NAMALWA (cell line): ENCODE data around the gene SRCIN1.

Experiments used
- DNase-seq: peaks from one replicate; pipeline ENCODE4 v3.0.0-alpha.2; 2015; ENCODE audit warnings: low spot score

Gene SRCIN1

DNA sequence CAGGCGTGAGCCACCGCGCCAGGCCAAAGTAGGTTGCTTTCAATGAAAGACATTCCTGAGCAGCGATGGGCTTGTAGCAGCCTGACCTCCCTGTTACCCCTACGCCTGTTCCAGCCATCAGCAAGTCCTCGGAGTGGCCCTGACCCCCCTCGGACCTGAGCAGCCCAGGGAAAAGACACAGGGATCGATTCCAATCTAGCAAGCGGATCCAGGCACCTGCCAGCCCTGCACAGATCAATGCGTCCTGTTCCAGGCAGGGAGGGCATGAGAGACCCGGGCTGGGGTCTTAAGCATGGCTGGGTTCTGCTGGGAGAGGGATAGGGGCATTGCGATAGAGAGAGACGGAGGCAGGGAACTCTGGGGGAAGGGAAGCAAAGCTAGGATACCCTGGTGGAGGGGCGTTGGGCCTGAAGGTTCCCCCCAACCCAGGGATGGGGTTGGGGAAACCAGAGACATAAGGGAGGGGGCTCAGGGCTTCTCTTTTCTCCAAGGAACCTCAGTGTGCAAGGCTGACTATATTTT is 21.9 kb downstream of the SRCIN1 start:
- no peak for DNase-seq

DNA sequence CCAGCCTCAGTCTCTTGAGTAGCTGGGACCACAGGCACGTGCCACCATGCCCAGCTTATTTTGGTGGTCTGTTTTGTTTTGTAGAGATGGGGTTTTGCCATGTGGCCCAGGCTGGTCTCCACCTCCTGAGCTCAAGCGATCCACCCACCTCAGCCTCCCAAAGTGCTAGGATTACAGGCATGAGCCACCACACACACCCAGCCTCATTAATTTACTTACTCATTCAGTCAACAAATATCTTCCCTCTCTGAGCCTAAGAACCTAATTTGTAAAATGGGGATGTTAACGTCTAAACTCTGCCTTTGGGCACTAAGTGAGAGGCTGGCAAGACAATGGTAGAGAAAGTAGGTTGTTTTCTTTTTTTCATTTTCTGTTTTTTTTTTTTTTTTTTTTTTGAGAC is 22.6 kb downstream of the SRCIN1 start:
- DNase-seq: no peak

DNA sequence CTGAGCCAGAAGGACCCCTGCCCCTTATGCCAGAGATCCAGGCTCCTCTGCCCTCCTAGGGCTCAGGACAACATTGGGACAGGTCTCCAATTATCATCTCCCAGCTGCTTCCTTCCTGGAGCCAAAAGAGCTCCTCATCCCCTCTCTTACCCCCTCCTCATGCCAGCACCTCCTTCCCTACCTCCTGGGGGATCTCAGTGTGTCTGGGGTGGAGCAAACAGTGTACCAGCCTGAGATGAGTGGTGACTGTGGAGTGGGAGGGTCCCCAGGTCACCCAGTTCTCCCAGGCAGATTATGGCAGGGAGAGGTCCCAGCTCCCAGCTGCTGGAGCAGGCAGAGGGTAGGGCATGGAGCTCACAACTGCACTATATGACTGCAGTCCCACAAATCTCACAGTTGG is 23.7 kb downstream of the SRCIN1 start:
- no peak for DNase-seq

DNA sequence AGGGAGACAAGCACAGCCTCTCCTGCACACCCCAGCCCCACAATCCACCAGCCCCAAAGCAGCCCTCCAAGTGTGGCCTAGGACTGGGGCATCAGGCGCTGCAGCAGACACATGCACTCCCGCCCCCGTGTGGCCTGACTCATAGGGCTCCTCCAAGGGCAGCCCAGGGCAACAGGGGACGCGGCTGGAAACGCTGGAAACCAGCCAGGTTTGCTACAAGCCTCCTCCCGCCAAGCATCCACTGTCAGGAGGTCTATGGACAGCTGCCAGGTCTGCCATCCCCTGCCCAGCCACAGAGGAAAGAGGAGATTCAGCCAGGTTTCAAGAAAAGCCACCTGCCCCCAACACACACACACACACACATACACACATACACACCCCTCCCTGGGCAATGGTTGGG is 25.8 kb downstream of the SRCIN1 start:
- peak; percentile 39 for DNase-seq

DNA sequence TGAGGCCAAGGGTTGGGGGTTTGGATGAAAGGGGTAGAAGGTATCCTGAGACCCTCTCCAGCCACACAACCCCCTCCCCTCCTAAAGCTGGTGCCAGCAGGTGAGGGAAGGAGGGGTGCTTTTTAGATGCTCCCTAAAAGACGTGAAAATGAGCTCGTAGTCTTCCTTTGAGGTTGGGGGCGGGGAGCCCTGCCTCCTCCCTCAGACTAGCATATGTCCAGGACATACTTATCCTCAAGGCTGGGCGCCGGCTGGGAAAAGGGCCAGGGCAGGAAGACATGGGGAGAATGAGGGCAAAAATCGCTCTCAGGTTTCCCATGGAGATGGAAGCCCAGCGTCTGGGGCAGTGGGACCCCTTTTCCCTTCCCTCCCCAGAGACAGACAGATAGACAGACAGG is 26.7 kb downstream of the SRCIN1 start:
- DNase-seq: no peak

DNA sequence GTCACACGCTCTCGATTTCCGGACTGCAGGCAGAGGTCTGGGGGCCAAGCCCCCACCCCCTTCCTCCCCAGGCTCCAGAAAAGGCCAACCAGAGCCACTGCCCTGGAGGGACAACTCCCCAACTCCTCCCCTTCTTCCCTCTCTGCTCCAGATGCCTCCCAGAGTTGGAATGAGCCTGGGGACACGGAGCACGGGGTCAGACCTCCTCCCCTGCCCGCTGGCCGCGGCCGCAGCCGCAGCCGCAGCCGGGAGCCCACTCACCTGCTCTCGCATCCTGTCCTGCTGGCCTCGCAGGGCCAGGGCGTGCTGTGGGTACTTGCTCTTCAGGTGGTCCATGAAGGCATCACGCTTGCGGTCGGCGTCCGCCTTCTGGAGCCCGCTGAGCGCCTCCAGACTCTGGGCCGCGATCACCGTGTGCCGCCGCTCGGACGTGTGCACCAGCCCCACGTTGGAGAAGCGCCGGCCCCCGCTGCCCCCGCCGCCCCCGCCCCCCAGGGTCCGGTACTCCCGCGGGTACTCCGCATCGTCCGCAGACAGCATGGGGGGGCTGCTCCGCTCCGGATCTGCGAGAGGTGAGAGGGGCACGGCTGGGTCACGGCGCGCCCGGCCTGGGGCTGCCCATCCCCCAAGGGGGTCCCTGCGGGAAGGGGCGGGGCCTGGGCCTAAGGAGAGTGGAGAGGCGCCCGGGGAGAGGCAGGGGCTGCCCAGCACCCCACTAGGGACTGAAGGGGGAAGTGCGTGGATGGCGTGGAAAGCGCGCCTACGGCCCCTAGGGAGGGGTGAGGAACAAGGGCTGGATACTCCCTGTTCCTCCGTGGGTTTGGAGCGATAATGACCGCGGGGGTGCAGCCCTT is 27.3 kb downstream of the SRCIN1 start:
- no peak for DNase-seq

DNA sequence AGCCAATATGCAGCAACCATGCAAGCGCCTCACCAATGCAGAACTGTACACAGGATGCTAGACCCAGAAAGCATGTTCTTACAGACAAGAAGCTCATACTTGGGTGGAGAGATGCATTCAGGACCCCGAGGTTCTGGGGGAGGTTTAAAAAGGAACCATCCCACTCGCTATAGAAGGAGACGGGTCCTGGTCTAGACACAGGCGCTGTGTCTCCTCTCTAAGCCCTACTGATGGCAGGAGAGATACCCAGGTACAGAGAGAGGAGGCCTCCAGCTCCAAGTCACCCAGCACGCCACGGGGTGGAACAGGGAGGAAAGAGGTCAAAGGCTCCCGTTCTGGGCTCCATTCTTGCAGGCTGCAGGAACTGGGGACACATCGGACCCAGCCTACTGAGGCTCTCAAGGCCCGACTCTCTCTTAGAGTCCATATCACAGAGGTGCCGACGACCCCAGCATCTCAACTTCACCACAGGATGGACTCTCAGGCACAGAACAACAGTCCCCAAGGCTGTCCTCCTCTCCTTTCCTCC is 28.0 kb downstream of the SRCIN1 start:
- DNase-seq: no peak

DNA sequence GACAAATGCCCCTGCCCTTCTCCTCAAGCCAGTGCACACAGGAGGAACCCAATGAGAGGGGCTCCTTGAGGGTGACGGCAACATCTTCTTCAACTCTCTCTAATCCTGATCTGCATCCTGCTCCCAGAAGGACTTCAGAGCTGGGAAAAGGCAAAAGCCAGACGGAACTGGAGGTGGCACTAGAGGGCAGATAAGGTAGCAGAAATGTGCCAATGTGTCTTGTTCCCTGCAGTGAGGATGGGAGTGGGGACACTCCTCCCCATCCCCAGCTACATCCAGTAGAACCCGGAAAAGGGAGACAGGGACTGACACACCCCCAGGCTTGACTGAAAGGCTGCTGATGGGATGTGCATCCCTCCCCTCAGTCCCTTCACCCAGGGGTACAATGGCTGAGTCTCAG is 28.5 kb downstream of the SRCIN1 start:
- no peak for DNase-seq

DNA sequence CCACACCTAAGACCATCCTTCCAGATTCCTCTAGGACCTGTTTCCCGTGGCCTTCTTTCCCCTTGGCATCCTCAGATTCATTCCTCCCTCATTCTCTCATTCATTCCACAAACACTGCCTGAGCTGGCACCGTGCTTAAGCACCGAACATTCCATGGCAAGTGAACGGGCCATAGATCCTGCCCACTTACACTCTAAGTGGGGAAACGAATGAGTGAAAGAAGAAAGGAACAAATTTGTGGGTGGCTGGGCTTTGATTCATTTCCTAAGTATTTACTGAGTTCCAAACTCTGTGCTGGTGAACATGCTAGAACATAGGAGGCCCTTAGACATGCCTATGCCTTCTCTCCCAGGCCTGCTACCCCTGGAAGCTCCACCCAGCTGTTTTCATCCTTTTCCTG is 30.0 kb downstream of the SRCIN1 start:
- no peak for DNase-seq

DNA sequence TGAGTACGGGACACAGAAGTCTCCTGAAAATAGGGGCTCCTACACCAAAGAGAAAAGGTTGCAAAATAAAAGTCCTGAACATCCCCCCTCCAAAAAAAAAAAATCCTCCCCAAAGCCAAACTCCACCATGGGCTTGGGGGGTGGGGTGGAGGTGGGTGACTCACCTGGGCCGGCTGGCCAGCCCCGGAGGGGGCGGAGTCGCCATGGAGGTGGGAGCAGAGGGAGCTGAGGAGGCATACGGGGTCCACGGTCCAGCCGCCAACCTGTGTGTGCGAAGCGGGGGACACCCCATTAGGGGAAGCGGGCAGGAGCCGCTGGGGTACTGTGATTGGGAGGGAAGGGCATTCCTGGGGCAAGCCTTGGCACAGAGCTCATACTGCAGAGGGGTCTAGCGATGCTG is 31.0 kb downstream of the SRCIN1 start:
- DNase-seq: no peak

DNA sequence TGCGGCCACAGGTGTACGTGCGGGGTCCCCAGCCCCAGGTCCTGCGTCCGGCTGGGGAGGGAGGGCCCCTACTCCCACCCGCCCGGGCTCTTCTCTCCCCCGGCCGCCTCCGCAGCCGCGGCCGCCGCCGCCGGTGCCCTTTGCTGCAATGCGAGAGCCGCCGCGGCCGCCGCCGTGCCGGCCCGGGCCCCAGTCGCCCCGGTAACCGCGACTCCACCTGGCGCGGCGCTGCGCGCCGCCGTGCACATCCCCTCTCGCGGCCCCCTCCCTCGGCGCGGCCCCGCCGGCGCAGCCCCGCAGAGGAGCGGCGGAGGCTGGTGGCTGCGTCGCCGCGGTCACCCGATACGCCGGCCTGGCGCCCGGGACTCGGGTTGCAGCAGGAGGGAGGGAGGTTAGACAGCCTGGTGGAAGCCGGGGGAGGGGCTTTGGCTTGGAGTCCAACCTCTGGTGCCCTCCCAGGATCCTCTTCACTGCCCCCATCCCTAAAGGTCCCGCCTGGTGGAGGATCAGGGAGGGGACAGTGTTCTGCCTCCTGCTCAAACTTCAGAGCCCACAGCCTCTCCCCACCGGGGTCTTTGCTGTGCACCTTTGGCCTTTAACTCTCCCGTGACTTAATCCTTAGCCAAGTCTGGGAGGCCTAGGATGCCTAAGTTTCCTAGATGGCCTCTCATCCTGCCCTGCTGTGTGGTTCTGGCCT is 32.9 kb downstream of the SRCIN1 start:
- DNase-seq: no peak

DNA sequence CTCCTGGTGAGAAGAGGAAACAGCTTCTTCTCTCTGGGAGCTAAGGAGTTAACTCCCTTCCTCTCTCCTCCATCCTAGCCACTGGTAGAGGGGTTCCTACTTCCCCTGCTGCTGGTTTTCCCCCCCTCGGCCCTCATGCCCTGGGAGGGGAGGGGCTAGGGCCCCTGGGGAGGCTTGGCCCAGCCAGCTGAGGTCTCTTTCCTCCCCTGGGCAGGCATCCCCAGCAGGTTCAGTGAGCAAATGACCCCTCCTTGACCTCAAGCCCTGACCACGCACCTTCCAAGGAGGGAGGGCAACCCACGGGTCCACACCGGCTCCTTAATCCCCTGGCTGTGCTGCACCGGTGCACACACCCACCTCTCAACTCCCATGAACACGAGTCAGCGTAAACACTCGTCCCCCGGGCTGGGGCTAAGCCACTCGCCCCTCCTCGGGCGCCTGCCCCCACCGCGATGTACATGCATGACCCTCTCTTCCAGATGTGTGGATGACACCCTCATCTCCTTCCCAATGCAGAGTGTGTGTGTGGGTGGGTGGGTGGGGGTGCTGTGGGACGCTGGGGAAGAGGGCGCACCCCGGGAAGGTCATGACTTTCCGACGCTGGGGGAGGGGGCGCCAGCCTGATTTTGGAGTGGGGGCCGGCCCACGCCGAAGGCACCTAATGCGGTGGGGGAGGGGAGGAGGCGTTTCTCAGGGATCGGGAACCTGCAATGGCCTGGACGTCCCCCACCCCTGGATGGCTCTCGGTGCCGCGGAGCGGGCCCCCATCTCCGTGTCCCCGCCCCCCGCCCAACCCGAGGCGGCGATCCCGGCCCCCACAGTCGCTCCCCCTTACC is 33.7 kb downstream of the SRCIN1 start:
- DNase-seq: no peak

DNA sequence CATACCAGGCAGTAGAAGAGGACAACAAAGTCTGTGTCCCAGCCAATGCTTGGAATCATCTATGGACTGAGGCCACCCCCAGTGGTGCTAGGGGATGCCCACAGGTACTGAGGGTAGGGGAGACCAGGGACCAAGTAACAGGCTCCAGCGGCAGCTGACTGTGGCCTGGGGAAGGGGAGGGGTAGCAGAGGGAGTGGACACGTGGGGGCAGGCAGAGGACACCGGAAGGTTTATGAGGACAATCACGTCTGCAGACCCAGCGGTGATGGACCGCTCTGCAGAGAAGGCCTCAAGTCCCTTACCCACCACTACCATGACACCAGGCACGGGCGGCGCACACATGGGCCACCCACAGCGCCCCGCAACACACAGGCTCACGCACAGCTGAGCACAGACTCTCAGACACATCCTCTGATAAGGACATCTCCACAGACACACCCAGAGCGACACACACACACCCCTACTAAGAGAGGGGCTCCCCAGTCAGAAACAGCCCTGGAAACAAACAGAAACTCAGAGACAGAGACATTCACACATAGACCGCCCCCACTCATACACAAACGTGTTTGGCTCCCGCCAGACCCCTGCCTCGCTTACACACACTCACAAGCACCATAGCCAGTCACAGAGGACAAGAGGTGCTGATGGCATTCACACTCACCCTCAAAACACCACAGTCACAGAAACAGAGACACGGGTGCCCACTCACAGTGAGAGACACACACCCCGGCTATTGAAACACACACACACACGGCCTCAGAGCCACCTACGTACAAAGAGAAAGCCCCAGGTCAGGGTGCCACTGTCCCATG is 35.8 kb downstream of the SRCIN1 start:
- DNase-seq: no peak

DNA sequence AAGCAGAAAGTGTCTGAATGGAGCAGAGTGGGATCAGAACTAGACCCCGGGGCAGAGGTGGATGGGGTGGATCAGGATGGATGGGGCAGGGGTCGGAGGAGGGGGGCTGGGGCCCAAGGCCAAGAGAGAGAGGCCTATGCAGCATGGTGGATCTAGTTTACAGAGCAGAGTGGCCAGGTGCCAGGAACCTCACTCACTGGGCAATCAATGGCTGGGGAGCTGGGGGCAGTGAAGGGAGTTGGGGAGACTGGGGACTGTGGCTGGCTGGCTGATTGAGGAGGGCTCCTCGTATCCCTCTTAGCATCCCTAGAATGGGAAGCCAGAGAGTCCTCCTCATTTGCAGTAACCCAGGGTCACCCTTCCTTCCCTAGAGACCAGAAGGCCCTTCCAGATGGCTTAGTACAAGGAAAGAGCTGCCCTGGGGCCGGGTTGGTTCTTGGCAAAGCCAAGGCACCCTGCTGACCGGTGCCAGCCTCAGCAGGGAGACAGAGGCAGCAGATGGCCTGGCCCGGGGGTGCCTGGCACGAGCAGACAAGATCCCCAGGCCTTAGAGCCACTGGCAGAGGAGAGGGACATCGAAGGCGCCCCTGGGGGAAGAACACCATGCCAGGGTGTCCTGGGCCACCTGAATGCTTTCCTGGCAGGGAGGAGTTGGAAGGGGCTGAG is 36.8 kb downstream of the SRCIN1 start:
- no peak for DNase-seq

DNA sequence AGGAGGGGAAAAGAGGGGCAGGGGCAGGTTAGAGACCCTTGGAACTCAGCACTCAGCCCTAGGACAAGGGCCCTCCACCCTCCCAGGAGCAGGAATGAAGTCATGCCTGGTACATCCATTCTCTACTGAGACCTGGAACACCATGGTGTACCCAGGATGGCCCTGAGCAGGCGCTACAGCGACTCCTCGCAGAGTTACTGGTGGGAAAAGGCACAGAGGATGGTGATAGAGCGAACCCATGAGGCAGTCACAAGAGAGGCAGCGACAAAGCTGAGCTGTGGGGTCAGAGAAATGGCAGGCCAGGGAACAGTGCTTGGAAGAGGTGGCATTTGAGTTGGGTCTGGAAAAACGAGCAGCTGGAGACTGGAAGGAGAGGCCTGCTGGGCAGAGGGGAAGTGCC is 37.5 kb downstream of the SRCIN1 start:
- no peak for DNase-seq

DNA sequence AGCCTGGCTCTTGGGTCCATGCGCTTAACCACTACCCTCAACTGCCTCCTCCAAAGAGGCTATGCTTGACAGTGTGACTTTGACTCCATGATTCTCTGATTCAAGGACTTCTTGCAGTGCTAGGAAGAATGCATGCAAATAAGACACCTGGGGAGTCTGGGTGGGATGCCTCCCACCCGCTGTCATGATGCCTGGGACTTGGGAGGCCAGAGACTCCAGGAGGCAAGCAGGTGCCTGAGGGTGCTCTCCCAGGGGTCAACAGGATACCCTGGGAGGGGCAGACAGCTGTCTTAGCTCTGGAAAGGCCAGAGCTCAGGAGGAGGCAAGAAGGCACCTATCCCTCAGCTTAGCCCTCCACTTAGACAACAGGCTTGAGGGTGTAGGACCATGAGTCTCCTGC is 38.4 kb downstream of the SRCIN1 start:
- no peak for DNase-seq

DNA sequence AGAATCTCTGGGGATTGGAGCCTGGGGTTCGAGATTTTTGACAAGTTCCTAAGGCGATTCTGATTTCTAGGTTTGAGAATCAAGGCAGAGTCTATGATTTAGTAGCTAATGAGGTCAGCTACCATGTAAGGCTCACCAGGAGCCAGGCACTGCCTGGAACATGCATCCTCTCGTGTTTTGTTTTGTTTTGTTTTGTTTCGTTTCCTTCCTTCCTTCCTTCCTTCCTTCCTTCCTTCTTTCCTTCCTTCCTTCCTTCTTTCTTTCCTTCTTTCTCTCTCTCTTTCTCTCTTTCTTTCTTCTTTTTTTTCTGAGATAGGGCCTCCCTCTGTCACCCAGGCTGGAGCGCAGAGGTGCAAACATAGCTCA is 39.1 kb downstream of the SRCIN1 start:
- DNase-seq: no peak

DNA sequence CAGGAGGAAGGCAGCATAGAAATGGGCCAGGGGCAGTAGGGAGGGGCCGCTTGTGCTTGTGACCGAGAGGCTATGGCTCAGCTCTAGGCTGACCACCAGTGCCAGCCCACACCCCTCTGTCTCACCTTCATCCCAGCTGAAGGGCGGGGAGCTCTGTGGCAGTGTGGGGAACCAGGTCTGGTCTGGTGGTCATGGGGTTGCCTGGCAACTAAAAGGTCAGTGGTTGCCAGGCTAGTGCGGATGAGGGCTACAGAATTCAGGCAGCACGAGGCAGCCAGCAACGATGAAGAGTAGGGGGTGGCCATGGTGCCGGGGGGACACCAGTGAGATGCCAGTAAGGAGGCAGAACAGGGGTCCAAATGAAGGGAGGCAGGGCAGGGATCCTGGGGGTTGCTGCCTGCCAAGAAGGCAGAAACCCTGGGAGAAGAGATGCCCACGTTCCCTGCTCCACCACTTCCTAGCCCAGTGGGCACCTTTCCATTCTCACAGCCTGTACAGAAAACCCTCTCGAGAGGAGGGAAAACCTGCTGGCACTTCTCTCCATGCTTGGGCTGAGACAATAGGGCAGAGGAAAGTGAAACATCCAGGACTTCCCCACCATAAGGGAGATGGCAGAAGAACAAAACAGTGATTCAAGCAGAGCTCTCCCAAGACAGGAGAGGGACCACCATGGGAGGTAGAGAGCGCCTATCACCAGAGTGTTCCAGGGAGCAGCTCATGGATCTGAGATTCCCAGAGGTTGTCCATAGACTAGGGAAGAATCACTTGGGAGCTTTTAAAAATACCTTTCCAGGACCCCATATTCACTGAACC is 39.7 kb downstream of the SRCIN1 start:
- DNase-seq: no peak

DNA sequence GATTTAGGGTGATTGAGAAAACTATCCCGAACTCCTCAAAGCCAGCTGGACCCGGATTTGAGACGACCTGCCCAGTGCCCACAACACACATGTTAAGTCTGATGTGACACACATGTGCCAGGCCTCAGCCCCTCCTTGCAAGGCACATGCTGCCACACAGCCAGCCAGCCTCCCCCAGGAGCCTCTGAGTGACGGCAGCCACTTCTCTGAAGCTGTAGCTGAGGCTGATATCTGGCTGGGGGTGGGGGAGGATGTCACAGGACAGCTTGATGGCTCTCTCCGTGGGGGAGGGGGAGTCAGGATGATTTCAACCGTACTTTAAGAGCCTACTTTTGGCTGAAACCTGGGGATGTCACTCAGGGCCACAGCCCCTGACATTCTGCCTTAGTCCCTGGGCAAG is 40.9 kb downstream of the SRCIN1 start:
- no peak for DNase-seq

DNA sequence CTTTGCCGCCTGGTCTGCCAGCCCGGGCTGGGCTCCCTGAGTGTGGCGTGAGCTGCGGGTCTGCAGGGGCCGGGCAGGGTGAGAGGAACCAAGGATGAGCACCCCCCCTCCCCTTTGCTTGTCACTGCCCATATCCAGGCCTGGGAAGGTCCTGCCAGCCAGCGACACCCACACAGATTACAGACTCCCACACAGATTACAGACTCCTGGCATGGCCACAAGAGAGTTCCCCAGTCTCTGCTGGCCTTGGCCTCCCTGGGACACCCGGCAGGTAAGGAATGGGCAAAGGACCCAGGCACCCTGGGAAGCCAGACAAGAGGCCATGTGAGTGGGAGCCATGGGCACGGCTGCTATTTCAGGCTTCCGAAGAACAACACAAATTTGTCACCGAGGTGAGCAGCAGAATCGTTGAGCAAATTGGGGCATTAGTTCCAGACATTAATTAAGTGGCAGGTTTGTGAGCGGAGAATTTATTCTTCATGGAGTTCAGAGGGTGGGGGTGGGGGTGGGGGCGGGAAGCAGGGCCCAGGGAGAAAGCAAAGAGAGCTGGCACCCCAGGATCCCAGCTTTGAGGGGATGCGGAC is 41.4 kb downstream of the SRCIN1 start:
- DNase-seq: no peak
